ENCODE measurements around the gene TRMT112.
A peak's percentile ranks its signal among the peaks of the same experiment; 100 is the strongest.
"Not testable (repeated sequence)": the region's sequence is repeated elsewhere in the genome, so short reads cannot be mapped to it uniquely, and the experiment has no call there.

TRMT112 gene

DNA sequence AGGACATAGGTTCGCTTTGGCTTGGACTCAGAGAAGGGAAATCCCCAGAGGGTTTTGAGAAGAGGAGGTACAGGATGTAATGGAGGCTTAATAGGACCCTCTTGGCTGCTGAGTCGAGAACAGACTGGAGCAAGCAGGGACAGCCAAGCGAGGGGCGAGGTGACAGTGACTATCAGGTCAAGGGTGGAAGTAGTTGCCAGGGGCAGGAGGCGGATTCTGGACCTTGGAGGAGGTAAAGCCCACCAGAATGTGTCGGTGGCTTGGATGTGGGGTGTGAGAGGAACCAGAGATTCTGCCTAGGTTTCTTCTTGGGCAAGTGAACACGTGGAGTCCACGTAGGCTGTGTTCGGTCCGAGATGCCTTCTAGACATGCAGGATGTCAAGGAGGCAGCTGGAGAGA is 4.4 kb downstream of the TRMT112 start:
- DNase-seq (ENCODE audit: low spot score) = no peak

DNA sequence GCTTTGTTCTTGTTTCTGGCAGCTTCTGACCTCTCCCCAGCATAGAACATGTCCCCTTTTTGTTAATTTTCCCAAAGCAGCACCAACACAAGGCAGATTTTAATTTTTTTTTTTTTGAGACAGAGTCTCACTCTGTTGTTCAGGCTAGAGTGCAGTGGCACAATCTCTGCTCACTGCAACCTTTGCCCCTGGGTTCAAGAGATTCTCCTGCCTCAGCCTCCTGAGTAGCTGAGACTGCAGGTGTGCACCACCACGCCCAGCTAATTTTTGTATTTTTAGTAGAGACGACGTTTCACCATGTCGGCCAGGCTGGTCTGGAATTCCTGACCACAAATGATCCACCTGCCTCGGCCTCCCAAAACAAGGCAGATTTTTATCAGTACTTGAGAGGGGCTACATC is 9.6 kb downstream of the TRMT112 start:
- DNase-seq (ENCODE audit: low spot score) = not testable (repeated sequence)

DNA sequence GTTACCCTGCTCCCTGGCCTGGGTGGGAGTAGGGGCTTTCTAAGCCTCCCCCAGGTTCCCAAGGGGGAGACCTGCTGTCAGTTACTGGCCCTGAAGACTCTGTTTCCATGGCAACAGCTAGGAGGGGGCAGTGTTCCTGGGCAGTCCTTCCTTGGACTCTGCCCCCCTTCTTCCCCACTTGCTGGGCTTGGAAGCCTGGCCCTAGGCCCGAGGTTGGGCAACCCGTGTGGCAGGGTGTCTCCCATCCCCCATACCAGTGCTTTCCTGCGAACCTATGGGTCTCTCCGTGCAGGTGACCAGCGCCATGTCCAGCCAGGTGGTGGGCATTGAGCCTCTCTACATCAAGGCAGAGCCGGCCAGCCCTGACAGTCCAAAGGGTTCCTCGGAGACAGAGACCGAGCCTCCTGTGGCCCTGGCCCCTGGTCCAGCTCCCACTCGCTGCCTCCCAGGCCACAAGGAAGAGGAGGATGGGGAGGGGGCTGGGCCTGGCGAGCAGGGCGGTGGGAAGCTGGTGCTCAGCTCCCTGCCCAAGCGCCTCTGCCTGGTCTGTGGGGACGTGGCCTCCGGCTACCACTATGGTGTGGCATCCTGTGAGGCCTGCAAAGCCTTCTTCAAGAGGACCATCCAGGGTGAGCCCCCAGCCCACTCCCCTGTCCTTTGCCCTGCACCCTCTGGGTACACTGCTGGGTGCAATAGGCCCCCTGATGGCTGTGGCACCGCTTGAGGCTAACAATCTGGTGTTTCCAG is 10.3 kb downstream of the TRMT112 start:
- no peak for DNase-seq (ENCODE audit: low spot score)

DNA sequence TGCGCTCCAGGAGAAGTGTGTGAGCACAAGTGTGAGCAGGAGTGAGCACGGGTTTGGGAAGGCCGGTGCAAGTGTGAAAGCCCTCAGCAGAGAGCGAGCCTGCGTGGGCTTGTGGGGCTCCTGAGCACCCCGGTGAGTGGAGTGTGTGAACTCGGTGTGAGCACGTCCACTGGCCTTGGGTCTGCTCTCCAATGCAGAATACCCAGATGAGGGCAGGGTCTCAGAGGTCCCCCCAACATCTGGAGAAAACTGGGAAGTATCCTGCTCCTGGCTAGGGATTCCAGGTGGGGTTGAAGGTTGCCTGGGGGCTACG is 10.8 kb downstream of the TRMT112 start:
- no peak for DNase-seq (ENCODE audit: low spot score)

DNA sequence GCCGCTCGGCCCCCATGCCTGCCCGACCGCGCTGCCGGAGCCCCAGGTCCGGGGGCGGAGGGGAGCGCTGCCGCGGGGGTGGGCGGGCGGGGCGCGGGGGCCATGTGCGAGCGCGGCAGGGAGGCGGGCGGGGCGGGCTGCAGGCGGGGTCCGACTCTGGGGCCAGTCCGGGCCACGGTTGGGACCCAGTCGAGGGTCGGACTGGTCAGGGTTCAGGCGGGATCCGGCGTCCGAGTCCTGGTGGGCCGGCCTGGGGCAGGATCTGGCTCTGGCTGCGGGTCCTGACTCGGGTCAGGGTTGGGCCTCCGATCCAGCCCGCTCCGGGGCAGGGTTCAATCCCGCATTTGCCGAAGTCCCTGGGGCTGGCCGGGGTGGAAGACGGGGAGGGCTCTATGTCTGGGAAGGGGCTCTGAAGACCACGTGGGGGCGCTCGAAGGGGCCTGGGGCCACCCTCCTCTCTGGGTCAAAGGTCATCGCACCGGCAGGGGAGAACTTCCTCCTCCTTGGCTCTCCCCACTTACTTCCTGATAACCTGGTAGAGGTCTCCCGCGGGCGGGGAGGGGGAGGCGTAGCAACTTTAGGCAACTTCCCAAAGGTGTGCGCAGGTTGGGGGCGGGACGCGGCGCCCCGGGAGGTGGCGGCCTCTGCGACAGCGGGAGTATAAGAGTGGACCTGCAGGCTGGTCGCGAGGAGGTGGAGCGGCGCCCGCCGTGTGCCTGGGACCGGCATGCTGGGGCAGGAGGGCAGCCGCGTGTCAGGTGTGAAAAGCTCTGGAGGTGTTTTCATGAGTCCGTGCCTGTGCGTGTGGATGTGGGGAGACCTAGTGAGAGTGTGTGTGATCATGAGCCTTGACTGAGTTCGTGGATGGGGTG is 11.4 kb downstream of the TRMT112 start:
- DNase-seq (ENCODE audit: low spot score) = peak; percentile 72

DNA sequence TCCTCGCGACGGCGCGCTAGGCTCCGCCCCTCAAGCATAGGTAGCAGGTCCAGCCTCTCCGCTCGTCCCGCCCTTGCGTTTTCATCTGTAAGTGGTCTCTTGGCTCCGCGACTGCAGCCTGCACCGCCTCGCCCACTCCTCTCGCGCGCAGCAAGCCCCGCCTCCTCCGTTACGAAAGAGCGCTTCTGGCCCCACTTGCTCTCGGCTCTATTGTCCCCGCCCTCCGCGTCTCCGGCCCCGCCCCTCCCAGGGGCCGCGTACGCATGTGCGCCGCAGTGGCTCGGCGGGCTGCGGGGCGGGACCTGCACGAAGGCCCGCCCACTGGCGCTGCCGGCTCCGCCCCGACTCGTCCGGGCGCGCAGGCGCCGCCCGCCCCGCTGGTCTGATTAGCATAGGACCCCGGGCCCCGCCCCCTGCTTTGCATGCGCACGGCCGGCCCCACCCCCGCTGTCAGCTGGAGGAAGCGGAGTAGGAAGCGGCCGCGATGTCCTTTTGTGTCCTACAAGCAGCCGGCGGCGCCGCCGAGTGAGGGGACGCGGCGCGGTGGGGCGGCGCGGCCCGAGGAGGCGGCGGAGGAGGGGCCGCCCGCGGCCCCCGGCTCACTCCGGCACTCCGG is 12.2 kb downstream of the TRMT112 start, which contains the start of gene ESRRA:
TSS of gene ESRRA (plus strand) at position 450 of the 616 bp plus-strand sequence. CDS start 1,656 bp downstream, outside the sequence.
- peak; percentile 99 for DNase-seq (ENCODE audit: low spot score)

DNA sequence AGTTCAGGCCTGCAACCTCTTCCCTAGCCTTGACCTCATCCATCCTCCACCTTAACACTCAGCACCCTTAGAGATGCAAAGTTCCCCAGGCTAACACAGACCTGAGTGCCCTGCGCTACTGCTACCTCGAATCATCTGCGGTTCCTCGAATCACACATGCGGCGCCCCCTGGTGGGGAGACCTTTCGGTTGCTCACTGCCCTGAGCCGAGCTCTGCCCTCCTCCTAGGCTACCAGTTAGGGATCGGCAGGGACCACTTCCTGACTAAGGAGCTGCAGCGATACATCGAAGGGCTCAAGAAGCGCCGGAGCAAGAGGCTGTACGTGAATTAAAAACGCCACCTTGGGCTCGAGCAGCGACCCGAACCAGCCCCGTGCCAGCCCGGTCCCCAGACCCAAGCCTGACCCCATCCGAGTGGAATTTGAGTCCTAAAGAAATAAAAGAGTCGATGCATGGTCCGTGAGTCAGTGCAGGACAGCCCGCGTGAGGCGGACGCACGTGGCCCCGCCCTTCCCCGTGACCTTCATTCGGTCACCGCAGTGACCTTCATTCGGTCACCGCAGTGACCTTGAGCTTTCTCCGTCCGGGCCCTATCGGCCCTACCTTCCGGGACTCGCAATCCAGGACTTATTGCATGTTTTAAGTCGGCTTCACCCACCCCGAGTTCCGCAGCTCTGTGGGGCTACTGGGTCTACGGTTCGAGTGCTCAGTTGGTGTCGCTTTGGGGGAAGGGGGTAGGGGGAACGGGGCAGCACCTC is 12.9 kb downstream of the TRMT112 start:
- peak; percentile 92 for DNase-seq (ENCODE audit: low spot score)

DNA sequence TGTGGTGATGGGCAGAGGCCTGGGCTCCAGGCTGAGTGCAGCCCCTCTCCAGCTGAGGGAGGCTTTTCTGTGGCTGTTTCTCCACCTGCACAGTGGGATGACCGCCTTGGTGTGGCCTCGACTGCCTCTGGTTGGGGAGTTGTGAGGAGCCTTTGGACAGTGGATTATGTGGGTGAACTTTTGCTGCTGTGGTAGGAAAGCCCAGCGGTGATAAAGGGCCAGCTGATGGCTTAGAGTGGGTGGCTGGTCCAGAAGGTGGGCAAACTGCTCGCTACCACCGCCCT is 13.4 kb downstream of the TRMT112 start:
- no peak for DNase-seq (ENCODE audit: low spot score)

DNA sequence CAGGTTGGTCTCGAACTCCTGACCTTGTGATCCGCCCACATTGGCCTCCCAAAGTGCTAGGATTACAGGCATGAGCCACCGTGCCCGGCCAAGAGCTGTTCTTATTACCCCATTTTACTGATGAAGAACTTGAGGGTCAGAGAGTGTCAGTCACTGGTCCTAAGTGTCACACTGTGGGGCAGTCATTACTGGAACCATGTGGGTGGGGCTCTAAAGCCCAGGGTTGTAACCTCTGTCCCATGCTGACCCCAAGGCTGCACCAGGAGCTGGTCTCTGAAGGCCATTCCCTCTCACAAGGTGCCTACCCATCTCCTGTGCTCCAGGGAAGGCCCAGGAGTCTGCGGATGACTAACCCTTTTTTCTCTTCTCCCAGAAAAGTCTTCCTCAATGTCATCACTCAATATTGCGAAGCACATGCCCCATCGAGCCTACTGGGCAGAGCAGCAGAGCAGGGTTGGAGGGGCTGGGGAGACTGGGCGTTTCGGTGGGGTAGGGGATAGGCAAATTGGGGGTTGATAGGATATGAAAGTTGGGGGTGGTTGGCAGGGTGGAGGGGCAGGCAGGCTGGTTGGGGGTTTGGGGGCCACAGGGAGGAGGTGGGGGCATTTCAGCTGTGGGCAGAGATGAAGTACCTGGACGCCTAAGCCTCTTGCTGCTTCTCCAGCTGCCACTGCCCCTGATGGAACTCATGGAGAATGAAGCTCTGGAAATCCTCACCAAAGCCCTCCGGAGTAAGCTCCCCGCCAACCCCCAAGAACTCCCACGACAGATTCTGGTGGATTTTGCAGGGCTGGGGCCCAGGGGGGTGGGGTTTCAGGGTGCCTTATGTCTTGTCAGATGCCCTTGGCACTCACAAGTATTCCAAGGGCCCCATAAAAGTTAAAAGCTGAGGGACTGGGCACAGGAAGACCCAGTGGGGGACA is 14.0 kb downstream of the TRMT112 start:
- DNase-seq (ENCODE audit: low spot score) = no peak

DNA sequence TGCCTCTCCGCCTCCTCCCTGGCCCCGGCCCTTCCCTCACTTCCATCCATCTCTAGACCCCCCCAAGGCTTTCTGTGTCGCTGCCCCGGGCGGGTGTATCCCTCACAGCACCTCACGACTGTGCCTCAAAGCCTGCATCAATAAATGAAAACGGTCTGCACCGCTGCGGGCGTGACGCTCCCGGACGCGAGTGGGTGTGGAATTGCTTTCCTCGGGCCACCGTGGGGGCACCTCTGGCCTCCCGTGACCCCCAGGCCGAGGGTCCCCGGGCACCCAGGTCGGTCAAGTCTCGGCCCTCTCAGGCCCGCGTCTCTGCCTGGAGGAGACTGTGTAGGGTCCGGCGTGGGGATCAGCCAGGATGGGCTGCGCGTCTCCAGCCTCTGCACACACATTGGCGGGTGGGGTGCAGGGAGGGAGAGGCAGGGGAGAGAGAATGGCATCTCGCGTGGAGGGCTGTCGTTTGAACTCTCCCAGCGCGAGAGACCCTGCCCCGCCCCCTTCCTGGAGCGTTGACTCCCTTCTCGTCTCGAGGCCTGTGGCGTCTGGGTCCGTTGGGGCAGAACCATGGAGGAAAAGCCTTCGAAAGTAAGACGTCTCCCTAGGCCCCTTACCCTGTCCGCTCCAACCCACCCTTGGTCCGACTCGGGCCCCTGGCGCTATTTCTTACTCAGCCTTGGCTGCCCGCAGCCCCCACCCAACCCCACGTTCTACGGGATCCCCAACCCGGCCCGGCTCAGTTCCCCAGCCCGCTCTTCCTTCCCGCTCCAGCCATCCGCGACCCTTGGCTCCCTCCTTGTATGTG is 17.3 kb downstream of the TRMT112 start, which contains the start of gene CATSPERZ:
TSS of gene CATSPERZ (plus strand) at position 512 of the 802 bp plus-strand sequence. CDS start at position 565, 53 bp downstream.
- DNase-seq (ENCODE audit: low spot score) = no peak

DNA sequence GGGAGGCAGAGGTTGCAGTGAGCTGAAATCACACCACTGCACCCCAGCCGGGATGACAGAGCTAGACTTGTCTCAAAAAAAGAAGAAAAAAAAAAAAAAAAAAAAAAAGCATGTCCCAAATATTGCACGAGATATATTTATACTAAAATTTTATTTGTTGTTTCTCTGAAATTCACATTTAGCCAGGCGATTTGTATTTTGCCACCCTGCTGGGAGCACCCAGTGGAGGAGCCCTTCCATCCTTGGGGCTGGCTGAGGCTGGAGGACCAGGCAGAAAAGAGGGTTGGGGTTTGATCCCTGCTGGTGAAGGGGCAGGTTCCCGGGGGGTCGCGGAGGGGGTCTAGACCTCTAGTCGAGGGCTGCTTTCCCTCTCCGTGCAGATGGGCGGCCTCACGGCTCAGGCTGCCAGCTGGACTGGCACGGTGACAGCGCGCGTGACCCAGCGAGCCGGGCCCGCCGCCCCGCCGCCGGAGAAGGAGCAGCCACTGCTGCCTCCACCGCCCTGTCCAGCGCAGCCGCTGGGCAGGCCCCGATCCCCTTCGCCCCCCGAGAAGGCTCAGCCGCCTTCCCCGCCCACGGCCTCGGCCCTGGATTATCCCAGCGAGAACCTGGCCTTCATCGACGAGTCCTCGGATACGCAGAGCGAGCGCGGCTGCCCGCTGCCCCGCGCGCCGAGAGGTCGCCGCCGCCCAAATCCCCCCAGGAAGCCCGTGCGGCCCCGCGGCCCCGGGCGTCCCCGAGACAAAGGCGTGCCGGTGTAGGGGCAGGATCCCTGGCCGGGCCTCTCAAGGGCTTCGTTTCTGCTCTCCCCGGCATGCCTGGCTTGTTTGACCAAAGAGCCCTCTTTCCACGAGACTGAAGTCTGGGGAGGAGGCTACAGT is 18.2 kb downstream of the TRMT112 start:
- no peak for DNase-seq (ENCODE audit: low spot score)

DNA sequence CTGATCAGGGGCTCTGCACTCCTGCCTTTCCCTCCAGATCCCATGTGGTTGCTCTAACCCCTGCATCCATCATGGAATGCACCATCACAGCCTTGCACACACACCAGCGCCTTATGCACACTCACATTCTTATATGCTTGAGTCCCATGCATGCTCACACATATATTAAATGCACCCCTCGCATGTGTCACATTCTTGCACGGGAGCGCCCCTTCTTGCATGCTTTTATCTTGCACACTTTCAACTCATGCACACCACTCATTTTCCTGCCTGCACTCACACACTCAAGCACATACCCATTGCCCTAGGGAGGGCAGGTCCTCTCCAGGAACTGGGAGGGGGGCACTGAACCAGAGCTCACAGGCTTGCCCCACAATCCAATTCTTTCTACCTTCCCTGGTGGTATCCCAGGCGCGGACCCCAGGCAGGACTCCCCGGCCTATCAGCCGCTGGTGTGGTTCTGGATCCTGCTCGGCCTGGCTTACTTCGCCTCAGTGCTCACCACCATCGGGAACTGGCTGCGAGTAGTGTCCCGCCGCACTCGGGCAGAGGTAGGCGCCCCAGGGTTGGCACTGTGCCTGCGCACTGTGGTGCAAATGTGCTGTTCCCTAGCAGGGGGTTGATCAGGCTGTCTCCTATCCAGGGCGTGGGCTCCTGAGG is 19.5 kb downstream of the TRMT112 start:
- no peak for DNase-seq (ENCODE audit: low spot score)

DNA sequence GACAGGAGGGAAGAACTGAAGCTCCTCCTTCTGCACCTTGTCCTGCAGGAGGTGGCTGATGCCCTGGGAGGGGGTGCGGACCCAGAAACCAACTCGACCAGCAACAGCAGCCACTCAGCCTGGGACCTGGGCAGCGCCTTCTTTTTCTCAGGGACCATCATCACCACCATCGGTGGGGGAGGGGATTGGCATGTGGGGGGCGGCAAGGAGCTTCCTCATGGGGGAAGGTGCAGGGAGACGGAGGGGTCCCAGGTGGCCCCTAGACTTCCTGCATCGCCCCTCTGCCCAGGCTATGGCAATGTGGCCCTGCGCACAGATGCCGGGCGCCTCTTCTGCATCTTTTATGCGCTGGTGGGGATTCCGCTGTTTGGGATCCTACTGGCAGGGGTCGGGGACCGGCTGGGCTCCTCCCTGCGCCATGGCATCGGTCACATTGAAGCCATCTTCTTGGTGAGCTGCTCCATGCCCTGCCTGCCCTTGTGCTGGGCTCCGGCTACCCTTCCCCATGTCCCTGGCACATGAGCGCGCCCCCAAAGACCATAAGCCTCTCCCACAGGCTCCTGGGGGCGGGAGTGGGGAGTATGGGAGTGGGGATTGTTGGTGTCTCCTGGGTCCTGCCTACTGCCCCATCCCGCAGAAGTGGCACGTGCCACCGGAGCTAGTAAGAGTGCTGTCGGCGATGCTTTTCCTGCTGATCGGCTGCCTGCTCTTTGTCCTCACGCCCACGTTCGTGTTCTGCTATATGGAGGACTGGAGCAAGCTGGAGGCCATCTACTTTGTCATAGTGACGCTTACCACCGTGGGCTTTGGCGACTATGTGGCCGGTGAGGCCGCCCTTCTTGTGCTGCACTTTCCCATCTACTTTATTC is 20.3 kb downstream of the TRMT112 start:
- DNase-seq (ENCODE audit: low spot score) = no peak

DNA sequence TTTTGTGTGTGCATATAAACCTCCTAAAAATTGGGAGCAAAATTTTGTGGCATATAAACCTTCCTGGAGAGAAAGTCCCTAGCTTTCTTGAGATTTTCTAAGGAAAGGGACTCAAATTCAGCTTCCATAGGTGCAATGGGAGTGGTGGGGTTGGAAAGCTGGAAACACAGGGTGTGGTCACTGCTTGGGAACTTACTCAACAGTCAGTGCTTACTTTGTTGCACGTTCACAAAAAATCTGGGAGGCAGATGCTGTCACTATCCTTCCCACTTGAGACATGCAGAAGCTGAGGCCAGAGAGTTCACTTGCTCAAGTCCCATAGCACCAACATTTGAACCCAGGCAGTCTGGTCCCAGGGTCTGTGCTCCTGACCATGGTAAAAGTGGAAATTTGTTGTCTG is 21.1 kb downstream of the TRMT112 start:
- no peak for DNase-seq (ENCODE audit: low spot score)

DNA sequence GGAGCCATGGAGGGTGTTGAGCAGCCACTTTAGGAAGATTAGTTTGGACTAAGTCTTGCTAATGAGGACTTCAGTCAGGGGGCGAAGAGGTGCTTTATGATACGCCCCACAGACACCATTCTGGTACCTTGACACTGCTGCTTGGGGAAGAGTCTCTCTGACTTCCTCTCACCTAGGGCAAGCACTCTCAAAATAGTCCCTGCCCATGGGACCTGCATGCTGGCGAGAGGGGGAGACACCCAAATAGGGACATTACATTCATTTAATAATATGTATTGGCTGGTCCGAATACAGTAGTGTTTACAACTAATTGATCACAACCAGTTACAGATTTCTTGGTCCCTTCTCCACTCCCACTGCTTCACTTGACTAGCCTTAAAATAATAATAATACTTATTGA is 21.6 kb downstream of the TRMT112 start:
- no peak for DNase-seq (ENCODE audit: low spot score)

DNA sequence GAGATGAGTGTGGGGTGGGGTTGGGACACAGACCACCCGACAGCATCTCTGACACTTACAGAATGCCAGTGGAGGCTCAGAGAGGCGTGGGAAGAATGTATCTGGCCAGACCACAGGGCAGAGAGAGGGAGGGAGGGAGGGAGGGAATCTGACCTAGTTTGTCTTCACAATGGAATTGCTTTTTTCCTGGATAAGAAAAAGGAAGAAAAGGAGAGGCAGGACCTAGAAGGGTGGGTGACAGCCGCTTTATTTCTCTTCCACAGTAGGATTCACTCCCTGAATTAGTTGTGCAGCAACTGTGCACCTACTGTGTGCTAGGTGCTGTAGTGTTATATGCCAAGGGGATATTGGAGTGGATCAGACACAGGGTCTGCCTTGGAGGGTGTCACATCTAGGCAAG is 22.6 kb downstream of the TRMT112 start:
- no peak for DNase-seq (ENCODE audit: low spot score)

DNA sequence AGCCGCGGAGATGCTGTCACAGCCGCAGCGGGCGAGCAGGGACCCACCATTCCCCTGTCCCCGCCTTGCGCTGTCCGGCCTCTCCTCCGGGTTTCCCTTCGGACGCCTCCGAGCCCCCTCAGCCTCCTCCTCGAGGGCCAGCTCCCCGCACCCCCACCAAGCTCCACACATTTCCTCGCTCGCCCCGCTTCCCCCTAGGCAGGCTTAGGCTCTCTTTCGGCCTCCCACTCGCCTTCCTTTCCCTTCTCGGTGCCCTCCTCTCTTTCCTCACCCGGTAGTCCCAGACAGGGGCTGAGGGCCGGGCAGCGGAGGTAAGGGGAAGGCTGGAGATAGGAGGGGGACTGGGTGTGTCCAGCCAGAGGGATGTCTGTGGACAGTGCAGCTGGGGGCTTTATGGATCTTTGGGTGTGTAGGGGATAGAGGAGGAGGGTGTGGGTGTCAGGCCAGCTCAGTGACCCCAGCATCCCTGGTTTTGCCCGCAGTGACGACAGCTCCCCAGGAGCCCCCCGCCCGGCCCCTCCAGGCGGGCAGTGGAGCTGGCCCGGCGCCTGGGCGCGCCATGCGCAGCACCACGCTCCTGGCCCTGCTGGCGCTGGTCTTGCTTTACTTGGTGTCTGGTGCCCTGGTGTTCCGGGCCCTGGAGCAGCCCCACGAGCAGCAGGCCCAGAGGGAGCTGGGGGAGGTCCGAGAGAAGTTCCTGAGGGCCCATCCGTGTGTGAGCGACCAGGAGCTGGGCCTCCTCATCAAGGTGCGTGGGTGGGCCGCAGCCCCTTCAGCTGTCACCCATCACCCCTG is 24.7 kb downstream of the TRMT112 start:
- DNase-seq (ENCODE audit: low spot score) = no peak

All from CD4-positive, alpha-beta T cell treated with Interleukin-6 at 100 ng/mL for 8 hours (primary cell).